ENCODE data around the gene FAM240A.

The FAM240A gene

GRCh38 chr3:46627078-46627477 is 14.8 kb downstream of the FAM240A start:
- Histone ChIP-seq H4K20me1 (ENCODE audit: control insufficient read depth, insufficient read depth, low read depth, low read length) (no peaks in the 10 kb centered on the region), H3K36me3 (ENCODE audit: control insufficient read depth, low read length) (no peaks in the 10 kb centered on the region), H3K27me3 (ENCODE audit: control insufficient read depth, low read length) (peaks cover 8% of the 10 kb centered on the region; the same call in 1 of the 2 replicates), H3K79me2 (ENCODE audit: control insufficient read depth, low read length) (no peaks in the 10 kb centered on the region), H3K4me1 (ENCODE audit: control insufficient read depth, low read length) (peaks cover 17% of the 10 kb centered on the region), H3K27ac (ENCODE audit: low read depth, low read length) (no peak overlapping the region), H3K4me3 (ENCODE audit: low read length) (no peak overlapping the region), H3K9me3 (ENCODE audit: control insufficient read depth, insufficient read depth, low read length) (no peaks in the 10 kb centered on the region), H3K9me2 (replicated peaks; ENCODE audit: control insufficient read depth, low read length) (no peaks in the 10 kb centered on the region), H3K4me2 (ENCODE audit: low read length) (no peak overlapping the region), H3F3A (ENCODE audit: control insufficient read depth, insufficient read depth) (no peaks in the 10 kb centered on the region)
- TF ChIP-seq CTCF (IDR thresholded peaks at IDR 0.05; ENCODE audit: low read depth, low read length, poor library complexity, severe bottlenecking) (no peak), EZH2phosphoT487 (IDR thresholded peaks at IDR 0.05; ENCODE audit: borderline replicate concordance, low read length) (no peak)

GRCh38 chr3:46628901-46629369 is 16.6 kb downstream of the FAM240A start:
- Histone ChIP-seq H3K9me3 (ENCODE audit: control insufficient read depth, insufficient read depth, low read length) (no peaks in the 10 kb centered on the region), H3K27ac (ENCODE audit: low read depth, low read length) (no peak overlapping the region), H3K4me3 (ENCODE audit: low read length) (no peak overlapping the region), H3K36me3 (ENCODE audit: control insufficient read depth, low read length) (no peaks in the 10 kb centered on the region), H3K79me2 (ENCODE audit: control insufficient read depth, low read length) (no peaks in the 10 kb centered on the region), H3K27me3 (ENCODE audit: control insufficient read depth, low read length) (peaks cover 2% of the 10 kb centered on the region; the same call in 1 of the 2 replicates), H3K4me2 (ENCODE audit: low read length) (no peak overlapping the region), H4K20me1 (ENCODE audit: control insufficient read depth, insufficient read depth, low read depth, low read length) (no peaks in the 10 kb centered on the region), H3F3A (ENCODE audit: control insufficient read depth, insufficient read depth) (no peaks in the 10 kb centered on the region), H3K9me2 (replicated peaks; ENCODE audit: control insufficient read depth, low read length) (no peaks in the 10 kb centered on the region), H3K4me1 (ENCODE audit: control insufficient read depth, low read length) (peaks cover 17% of the 10 kb centered on the region)
- TF ChIP-seq EZH2phosphoT487 (IDR thresholded peaks at IDR 0.05; ENCODE audit: borderline replicate concordance, low read length) (no peak), CTCF (IDR thresholded peaks at IDR 0.05; ENCODE audit: low read depth, low read length, poor library complexity, severe bottlenecking) (no peak)

GRCh38 chr3:46629551-46630517 is 17.5 kb downstream of the FAM240A start:
- Histone ChIP-seq H3K9me3 (ENCODE audit: control insufficient read depth, insufficient read depth, low read length) (no peaks in the 10 kb centered on the region), H3K4me2 (ENCODE audit: low read length) (peak overlapping the region; percentile 75), H3K36me3 (ENCODE audit: control insufficient read depth, low read length) (no peaks in the 10 kb centered on the region), H4K20me1 (ENCODE audit: control insufficient read depth, insufficient read depth, low read depth, low read length) (no peaks in the 10 kb centered on the region), H3K27ac (ENCODE audit: low read depth, low read length) (no peak overlapping the region), H3K9me2 (replicated peaks; ENCODE audit: control insufficient read depth, low read length) (no peaks in the 10 kb centered on the region), H3K27me3 (ENCODE audit: control insufficient read depth, low read length) (no peaks in the 10 kb centered on the region), H3K79me2 (ENCODE audit: control insufficient read depth, low read length) (no peaks in the 10 kb centered on the region), H3F3A (ENCODE audit: control insufficient read depth, insufficient read depth) (no peaks in the 10 kb centered on the region), H3K4me3 (ENCODE audit: low read length) (peak overlapping the region; percentile 63), H3K4me1 (ENCODE audit: control insufficient read depth, low read length) (peaks cover 17% of the 10 kb centered on the region)
- TF ChIP-seq CTCF (IDR thresholded peaks at IDR 0.05; ENCODE audit: low read depth, low read length, poor library complexity, severe bottlenecking) (peak; percentile 97), EZH2phosphoT487 (IDR thresholded peaks at IDR 0.05; ENCODE audit: borderline replicate concordance, low read length) (no peak)

Measured in DOHH2 (cell line).